Lung (tissue), 12 donors: ENCODE results near the gene VIPR1. TPM values are rescaled to one million over a fixed set of nuclear protein-coding genes. Genes with fewer than 3 reads are reported as not detected.

Source experiments
- ATAC-seq: fragments of 200-7000 bp; cut with Tn5 transposase; one replicate; pipeline ENCODE4 v1.9.1; 2020; ENCODE audit warnings: moderate number of reproducible peaks; ENCODE audit not compliant: insufficient read depth, low FRiP score
- DNase-seq, 3 donors: peaks; one replicate each; pipeline ENCODE4 v3.0.0-alpha.2; 2013 to 2017
- H3K27ac ChIP-seq, 2 donors: one replicate each; pipeline ENCODE4 v1.5.1; 2013; ENCODE audit warnings: mild to moderate bottlenecking in 2 of 2, moderate library complexity in 2 of 2, control low read depth in 1 of 2, inconsistent platforms in 1 of 2, low read depth in 1 of 2, low read length in 1 of 2
- H3K27me3 ChIP-seq, 3 donors: one replicate each; pipeline ENCODE4 v1.5.1; 2013; ENCODE audit warnings: low read length in 2 of 3; ENCODE audit not compliant: control insufficient read depth in 3 of 3, insufficient read depth in 3 of 3
- H3K36me3 ChIP-seq, 4 donors: one replicate each; pipeline ENCODE4 v1.5.1; 2013; ENCODE audit warnings: low read length in 4 of 4, mild to moderate bottlenecking in 1 of 4, moderate library complexity in 1 of 4; ENCODE audit not compliant: control insufficient read depth in 4 of 4, insufficient read depth in 4 of 4
- H3K4me1 ChIP-seq, 5 donors: one replicate each; pipeline ENCODE4 v1.5.1; 2013; ENCODE audit warnings: low read length in 5 of 5, mild to moderate bottlenecking in 2 of 5, moderate library complexity in 1 of 5; ENCODE audit not compliant: control insufficient read depth in 5 of 5, insufficient read depth in 5 of 5
- H3K4me3 ChIP-seq: one replicate; pipeline ENCODE4 v1.5.1; 2013; ENCODE audit warnings: mild to moderate bottlenecking, control low read depth, moderate library complexity
- H3K9ac ChIP-seq, 2 donors: one replicate each; pipeline ENCODE4 v1.5.1; 2013; ENCODE audit warnings: low read length in 2 of 2, control low read depth in 1 of 2; ENCODE audit not compliant: insufficient read depth in 1 of 2
- H3K9me3 ChIP-seq, 4 donors: one replicate each; pipeline ENCODE4 v1.5.1; 2013; ENCODE audit warnings: low read length in 3 of 4, mild to moderate bottlenecking in 1 of 4, moderate library complexity in 1 of 4; ENCODE audit not compliant: control insufficient read depth in 4 of 4, insufficient read depth in 3 of 4
- WGBS, 2 donors: extraction: QIAGEN DNeasy Blood & Tissue Kit; methylation state at CpG; one replicate each; pipeline ENCODE4 v1.1.7; 2013; 5-methylcytosine and 5-hydroxymethylcytosine counted together
- polyA plus RNA-seq, 2 donors: library from polyadenylated mRNA; stranded (reverse); fragments of 200-250 nt; gene quantifications; one replicate each; pipeline ENCODE4 v1.2.1, GENCODE V29; 2013
- total RNA-seq, 2 donors: library from RNA; depleted of rRNA in 1 of 2; stranded (reverse); fragments of >200 nt in 1 of 2; gene quantifications; one replicate each; pipeline ENCODE4 v1.2.1, GENCODE V29; 2014 to 2021
- TF ChIP-seq, protein P1 (sequence below): IDR thresholded peaks from 2 replicates; pipeline ENCODE4 v1.5.1; 2012; ENCODE audit warnings: mild to moderate bottlenecking; ENCODE audit errors: control extremely low read depth, extremely low read depth
- donor health status: control.
- donor health status: control.
- donor health status: Bipolar disorder and iron deficiency.
- donor health status: healthy.
- donor health status: DM: yes; HTN: yes; CAD: no.

Gene VIPR1
- total and polyA plus RNA-seq, 4 donors: 24.8 to 89.8 (median 65.0) TPM

DNA sequence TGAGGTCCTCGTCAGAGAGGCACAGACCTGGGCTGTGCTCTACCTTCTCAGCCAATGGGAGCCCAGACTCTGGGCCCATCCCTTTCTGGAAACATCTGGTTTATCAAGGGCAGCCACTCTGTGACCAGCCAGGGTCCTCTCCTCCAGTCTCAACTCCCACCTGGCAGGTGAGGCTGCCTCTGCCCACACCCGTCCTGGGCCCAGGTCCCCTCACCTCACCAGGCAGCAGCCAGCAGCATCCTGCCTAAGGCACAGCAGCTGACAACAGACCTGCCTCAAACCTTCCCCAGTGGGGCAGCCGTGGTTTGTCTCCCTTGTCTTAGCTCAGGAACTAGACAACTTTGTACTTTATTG, 8.7 kb upstream of the VIPR1 start:
- H3K4me3 ChIP-seq: no peak overlapping the region
- H3K27ac ChIP-seq: no peak overlapping the region
- ATAC-seq (no peak), DNase-seq (peak in 1 of 3 donors; percentile 11)
- peaks cover 0 to 8% (median 0%) of the 10 kb centered on the region in 3 donors for H3K27me3 ChIP-seq
- H3K36me3 ChIP-seq: no peaks in the 10 kb centered on the region
- no peak overlapping the region for H3K9ac ChIP-seq
- TF ChIP-seq, protein P1, sequence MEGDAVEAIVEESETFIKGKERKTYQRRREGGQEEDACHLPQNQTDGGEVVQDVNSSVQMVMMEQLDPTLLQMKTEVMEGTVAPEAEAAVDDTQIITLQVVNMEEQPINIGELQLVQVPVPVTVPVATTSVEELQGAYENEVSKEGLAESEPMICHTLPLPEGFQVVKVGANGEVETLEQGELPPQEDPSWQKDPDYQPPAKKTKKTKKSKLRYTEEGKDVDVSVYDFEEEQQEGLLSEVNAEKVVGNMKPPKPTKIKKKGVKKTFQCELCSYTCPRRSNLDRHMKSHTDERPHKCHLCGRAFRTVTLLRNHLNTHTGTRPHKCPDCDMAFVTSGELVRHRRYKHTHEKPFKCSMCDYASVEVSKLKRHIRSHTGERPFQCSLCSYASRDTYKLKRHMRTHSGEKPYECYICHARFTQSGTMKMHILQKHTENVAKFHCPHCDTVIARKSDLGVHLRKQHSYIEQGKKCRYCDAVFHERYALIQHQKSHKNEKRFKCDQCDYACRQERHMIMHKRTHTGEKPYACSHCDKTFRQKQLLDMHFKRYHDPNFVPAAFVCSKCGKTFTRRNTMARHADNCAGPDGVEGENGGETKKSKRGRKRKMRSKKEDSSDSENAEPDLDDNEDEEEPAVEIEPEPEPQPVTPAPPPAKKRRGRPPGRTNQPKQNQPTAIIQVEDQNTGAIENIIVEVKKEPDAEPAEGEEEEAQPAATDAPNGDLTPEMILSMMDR: no peak
- H3K9me3 ChIP-seq: no peaks in the 10 kb centered on the region
- H3K4me1 ChIP-seq: peaks cover 0 to 25% (median 4%) of the 10 kb centered on the region in 5 donors
- 94 to 95% methylated on average over 3 of the region's 3 CpGs for WGBS, 2 donors

DNA sequence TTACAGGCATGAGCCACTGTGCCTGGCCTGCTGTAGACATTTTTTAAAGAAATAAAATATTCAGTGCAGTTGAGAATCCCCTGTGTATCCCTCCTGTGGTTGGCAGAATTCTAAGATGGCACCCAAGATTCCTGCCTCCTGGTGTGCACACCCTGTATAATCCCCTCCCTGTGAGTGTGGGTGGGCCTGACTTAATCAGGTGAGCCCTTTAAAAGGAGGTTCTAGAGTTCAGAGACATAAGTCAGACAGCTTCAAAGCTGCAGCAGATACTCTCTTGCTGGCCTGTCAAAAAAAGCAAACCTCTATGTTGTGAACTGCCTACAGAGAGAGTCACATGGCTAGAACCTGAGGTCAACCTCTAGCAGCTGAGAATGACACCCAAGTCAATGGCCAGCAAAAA, 7.0 kb upstream of the VIPR1 start:
- Histone ChIP-seq H3K27ac (no peak overlapping the region), H3K36me3 (no peaks in the 10 kb centered on the region), H3K9me3 (no peaks in the 10 kb centered on the region), H3K9ac (no peak overlapping the region), H3K27me3 (peaks cover 0 to 21% (median 3%) of the 10 kb centered on the region in 3 donors), H3K4me3 (no peak overlapping the region), H3K4me1 (peaks cover 0 to 12% (median 0%) of the 10 kb centered on the region in 5 donors)
- TF ChIP-seq, protein P1: no peak
- ATAC-seq: no peak
- peak in 1 of 3 donors; percentile 4 for DNase-seq

DNA sequence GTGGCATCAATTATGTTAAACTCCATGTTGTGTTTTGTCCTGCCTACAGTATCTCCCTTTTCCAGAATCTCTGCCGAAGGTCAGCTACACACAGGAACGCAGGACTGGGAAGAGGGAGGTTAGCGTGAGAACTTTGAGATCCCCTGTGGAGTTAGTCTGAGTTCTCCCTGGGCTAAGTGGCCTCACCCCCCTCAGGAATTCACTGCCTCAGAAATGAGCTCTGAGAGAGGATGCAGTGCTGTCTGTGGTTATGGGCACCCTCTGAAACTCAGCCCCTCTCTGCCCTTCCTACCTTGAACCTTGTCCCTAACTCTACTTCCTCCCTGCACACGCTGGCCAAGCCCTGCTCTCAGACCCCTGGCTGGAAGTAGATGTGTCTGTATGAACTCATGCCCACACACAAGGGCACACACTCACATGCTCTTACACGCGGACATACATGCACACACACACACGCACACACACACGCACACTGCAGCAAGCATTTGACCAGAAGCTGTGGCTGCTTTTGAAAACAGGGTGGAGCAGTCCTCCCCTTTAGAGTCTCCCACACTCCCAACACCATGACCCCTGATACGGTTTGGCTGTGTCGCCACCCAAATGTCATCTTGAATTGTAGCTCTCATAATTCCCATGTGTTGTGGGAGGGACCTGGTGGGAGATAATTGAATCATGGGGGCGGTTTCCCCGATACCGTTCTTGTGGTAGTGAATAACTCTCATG, 5.3 kb upstream of the VIPR1 start:
- no peak overlapping the region for H3K4me3 ChIP-seq
- no peaks in the 10 kb centered on the region for H3K9me3 ChIP-seq
- TF ChIP-seq, protein P1: no peak
- 65 to 82% methylated on average over 13 of the region's 13 CpGs for WGBS, 2 donors
- peak in 1 of 3 donors; percentile 13 for DNase-seq
- no peak overlapping the region for H3K9ac ChIP-seq
- H3K36me3 ChIP-seq: no peaks in the 10 kb centered on the region
- H3K27me3 ChIP-seq: peaks cover 0 to 31% (median 14%) of the 10 kb centered on the region in 3 donors
- H3K27ac ChIP-seq: peak overlapping the region in 1 of 2 donors; percentile 7
- no peak for ATAC-seq
- H3K4me1 ChIP-seq: peaks cover 0 to 9% (median 0%) of the 10 kb centered on the region in 5 donors

DNA sequence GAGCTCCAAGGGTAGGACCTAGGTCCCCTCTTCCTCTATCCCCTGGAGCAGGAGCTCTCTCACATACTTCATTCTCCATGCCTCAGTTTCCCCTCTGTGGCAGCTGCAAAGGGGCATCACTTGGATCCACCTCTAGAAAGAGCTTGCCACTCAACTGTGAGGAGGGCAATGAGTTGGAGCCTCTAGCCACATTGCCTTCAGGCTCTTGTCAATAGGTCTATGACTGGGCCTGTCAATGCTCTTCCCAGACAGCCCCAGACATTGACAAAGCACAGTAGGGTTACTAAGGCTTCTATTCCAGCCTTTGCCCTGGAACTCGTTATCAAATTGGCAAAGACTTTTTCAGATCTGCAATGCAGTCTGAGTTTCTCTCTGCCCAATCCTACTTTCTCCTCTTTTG, 4.4 kb upstream of the VIPR1 start:
- Histone ChIP-seq H3K9me3 (no peaks in the 10 kb centered on the region), H3K9ac (no peak overlapping the region), H3K4me1 (peaks cover 0 to 12% (median 0%) of the 10 kb centered on the region in 5 donors), H3K27ac (no peak overlapping the region), H3K4me3 (no peak overlapping the region), H3K36me3 (no peaks in the 10 kb centered on the region), H3K27me3 (peaks cover 0 to 32% (median 17%) of the 10 kb centered on the region in 3 donors)
- ATAC-seq: no peak
- TF ChIP-seq, protein P1: no peak
- WGBS, 2 donors: 81 to 84% methylated on average over 1 of the region's 1 CpG
- no peak for DNase-seq
